ENCODE data around the gene EFCAB8.
"Not testable (repeated sequence)": the region's sequence is repeated elsewhere in the genome, so short reads cannot be mapped to it uniquely, and the experiment has no call there.

The EFCAB8 gene

DNA sequence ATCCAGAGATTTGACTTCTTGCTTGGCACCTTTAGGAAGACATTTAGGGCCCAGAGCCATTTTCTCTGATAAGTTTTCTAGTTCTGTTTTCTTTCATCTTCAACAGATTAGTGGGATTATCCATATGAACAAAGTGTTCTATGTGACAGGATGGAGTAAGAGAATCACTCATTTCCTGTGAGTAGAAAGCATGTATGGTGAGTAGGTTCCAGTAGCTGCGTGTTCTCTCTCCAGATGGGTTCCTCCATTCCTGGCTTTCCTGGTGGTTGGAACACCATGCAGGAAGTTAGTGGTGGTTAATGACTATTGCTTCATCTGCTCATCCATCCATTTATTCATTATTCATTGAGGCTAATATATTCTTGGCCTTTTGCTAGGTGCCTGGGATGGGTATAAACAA, 54.0 kb downstream of the EFCAB8 start:
- DNase-seq (ENCODE audit: low spot score), result no peak

DNA sequence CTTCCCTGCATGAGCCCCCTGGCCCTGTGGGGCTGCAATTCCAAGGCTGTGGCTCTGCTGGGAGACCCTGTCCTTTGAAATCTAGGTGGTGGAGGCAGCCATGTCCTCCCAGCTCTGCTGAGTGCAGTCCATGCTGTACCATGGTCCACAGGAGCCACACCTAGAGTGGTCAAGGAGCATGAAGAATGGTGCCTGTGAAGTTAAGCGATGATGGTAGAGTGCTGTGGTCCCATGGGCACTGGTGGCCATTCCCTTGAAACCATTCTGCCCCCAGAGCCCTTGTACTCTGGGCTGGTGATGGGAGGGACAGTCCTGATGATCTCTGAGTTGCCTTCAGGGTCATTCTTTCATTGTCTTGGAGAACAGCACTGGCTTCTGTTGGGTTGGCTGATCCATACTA, 55.3 kb downstream of the EFCAB8 start:
- no peak for DNase-seq (ENCODE audit: low spot score)

DNA sequence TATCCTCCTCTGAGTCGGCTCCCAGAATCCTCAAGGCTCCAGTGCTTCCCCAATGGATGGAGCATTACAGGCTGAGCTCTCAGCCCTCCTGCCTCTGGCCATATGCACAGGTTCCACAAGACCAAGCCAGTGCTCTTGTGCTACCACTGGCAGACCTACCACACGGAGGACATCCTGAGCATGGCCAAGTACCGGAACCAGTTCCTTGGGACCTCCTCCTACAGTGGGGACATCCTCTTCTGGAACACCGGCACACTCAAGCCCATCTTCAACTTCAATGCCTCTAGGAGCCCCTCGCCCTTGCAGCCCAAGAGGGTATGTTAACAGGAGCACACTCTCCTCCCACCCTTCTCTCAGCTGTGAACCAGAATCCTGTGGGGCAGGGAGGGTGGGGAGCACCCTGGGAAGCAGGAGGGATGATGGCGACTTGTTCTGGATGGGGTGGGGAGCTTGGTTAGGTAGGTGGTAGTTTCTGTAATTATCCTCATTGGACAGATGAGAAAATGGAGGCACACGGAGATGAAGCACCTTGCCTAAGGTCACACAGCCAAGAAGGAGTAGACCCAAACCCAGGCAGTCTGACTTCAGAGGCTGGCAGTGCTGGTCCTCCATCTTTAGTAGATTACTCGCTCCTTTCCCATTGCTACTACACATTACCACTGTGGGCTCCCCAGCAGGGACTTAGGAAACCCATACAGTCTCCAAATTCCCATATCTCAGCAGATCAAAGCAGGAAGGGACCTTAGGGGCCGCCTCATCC, 58.6 kb downstream of the EFCAB8 start:
- DNase-seq (ENCODE audit: low spot score), result no peak

DNA sequence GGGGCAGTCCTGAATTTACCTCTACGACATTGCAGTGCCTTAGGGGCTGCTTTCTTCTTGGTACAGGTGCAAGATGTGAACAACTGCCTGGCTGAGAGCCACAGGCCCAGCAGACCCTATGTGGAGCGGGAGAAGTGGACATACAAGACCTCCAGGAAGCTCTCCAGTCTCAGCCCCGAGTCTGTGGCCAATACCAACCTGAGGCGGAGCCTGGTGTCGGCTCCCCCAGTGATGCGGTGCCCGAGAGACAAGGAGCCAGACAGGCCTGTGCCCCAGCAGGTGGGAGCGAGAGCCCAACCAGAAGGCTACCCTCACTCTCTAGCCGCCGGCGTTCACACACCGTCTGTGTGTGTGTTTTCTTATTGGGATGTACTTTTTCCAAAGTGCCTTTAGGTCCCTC, 59.6 kb downstream of the EFCAB8 start:
- DNase-seq (ENCODE audit: low spot score), result no peak

DNA sequence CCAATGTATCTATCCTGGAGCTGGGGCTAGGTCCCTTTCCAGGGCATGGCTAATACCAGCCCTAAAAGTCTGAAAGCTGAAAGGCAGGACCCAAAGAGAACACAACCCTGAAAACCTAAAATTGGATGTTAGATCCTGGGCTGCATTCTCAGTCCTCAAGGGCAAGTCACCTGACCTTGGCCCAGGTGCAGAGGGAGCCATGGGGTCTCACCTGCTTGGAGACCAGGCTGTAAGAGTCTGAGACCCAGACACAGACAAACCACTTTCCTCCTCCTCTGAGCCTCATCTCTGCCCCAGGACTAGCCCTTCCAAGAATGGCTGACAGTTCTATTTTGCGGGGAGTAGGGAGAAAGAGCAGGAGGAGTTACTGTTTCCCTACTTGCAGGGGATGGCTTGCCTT, 60.0 kb downstream of the EFCAB8 start:
- no peak for DNase-seq (ENCODE audit: low spot score)

DNA sequence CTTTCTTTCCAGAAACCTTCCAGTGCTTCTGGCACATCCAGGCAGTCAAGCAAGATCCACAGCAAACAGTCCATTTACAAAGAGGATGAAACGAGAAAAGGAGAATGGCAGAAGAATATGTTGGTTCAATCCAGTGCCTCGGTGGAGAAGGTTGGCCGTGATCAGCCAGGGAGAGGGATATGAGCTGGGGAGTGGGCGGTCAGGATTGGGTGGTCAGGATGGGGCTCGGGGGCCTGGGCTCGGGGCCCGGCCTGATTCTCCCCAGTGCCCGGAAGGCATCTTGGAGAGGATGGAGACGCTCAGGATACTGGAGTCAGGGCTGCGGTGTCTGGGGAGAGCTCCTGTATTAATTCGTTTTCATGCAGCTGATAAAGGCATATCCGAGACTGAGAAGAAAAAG, 61.3 kb downstream of the EFCAB8 start:
- no peak for DNase-seq (ENCODE audit: low spot score)

DNA sequence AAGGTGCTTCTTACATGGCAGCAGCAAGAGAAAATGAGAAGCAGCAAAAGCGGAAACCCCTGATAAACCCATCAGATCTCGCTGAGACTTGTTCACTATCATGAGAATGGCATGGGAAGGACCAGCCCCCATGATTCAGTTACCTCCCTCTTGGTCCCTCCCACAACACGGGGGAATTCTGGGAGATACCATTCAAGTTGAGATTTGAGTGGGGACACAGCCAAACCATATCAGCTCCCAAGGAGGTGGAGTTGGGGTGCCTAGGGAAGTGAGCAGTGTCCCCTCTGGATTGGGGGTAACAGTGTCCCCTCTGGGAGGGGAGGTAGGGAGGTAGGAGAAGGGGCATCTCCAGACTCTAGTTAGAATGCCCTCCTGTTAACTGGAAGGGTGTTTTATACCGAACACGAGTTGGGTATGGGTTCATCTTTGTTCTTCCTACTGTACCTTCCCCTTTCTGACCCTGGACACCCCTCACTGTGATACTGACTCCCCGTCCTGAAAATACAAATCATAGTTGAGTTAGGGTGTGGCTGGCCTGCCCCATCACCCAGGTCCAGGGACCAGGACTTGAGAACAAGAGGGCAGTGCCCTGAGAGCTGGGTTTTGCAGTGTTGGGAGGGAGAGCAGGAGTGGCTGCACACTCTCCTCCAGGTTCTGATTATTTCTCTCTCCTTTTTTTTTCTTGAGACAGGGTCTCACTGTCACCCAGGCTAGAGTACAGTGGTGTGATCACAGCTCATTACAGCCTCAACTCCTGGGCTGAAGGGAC, 62.0 kb downstream of the EFCAB8 start:
- DNase-seq (ENCODE audit: low spot score), result no peak

DNA sequence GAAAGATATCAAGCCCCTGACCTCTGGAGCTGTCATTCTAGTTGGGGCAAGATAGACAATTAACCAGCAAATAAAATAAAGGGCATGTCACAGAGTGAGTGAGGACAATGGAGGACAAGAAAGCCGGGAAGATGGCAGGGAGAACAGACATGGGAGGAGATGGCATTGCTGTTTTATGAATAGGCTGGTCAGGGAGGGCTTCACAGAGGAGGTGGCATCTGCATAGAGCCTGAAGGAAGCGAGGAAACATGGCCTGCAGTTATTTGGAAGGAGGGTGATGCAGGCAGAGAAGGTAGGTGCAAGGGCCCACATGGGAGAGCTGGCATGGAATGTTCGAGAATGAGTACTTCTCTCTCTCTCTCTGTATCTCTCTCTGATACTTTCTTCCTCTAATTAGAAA, 63.7 kb downstream of the EFCAB8 start:
- DNase-seq (ENCODE audit: low spot score), result no peak

DNA sequence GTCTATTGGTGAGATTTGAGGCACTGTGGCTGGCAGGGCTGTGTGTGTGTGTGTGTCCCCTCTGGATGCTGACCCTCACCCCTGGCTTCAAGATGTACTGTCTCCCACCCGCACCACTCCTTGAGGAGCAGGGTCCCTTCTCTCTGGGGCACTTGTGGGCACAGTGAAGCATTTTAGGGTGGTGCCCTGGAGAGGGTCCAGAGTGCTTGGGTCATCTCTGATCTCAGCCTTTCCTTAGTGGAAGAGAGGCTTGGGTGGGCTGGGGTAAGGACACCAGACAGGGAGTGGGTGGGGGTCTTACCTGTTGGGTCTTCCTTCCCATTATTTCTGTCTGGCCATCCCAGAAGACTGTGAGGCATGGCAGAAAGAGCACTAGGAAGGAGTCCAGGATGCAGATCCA, 66.1 kb downstream of the EFCAB8 start:
- no peak for DNase-seq (ENCODE audit: low spot score)

DNA sequence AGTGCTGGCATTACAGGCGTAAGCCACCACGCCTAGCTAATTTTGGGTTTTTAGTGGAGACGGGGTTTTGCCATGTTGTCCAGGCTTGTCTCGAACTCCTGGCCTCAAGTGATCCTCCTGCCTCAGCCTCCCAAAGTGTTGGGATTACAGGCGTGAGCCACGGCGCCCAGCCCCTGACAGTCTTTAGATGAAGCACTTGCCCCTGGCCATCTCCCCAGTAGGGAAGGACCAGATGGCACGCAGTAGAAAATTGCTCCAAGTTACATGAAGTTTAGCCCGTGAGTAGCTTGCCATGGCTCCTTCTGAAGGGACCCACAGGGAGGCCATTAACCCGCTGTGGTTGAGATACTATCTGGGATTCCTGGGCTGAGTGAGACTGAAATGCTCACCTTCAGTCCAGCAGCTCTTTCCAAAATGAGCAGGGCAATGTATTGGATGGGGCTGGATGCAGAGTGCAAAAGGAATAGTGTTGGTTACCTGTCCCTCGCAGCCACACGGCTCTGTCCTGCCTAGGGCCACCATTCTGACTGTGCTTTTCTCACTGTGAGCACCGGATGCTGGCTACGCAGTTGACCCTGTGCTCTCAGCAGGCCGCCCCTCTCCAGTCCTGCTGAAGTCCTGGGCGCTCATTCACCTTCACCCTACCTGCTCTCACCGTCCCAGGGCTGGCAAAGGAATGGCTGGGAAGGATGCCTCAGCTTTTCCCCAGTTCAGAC, 66.9 kb downstream of the EFCAB8 start:
- no peak for DNase-seq (ENCODE audit: low spot score)

DNA sequence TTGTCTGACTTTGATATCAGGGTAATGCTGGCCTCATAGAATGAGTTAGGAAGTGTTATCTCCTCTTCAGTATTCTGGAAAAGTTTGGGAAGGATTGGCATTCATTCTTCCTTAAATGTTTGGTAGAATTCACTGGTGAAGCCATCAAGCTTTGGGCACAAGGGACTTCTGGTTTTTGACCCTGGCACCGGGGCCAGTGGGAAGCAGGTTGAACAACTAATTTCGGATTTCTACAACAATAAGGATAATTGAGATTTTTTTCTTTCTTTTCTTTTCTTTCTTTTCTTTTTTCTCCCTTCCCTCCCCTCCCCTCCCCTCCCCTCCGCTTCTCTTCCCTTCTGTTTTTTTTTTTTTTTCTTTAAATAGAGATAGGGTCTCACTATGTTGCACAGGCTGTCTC, 70.4 kb downstream of the EFCAB8 start:
- DNase-seq (ENCODE audit: low spot score), result no peak

DNA sequence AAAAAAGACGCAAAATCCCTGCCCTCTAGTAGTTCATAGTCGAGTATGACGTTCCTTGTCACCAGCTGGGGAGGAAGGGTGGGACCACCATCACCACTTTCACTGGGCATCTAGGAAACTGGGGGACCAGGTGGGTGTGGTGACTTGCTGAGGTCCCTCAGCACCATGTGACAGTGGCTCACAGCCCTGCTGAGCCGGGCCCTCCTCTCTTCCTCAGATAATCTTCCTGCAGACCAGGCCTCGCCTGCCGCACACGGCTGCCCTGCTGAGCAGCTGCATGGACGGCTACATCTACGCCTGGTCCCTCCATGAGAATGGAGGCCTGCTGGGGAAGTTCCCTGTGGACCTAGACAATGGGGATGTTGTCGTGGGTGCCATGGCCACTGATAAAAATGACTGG, 71.5 kb downstream of the EFCAB8 start:
- DNase-seq (ENCODE audit: low spot score), result no peak

DNA sequence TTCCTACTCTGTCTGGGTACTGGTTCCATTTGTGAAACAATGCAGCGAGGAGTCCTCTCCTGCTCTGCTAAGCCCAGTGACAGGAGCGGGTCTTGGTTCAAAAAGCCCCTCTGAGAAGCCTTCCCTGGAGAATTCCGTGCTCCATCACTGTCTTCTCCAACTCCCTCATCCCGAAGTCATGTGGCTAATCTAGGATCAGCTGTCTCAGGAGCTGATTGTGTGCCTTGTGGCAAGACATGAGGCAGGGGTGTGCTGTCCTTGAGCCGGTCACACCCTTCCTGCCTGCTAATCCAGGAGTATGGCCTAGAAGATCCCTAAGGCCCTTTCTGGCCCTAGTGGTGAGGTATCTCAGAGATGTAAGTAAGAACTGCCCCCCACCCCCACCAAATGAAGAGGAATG, 72.0 kb downstream of the EFCAB8 start:
- DNase-seq (ENCODE audit: low spot score), result no peak

DNA sequence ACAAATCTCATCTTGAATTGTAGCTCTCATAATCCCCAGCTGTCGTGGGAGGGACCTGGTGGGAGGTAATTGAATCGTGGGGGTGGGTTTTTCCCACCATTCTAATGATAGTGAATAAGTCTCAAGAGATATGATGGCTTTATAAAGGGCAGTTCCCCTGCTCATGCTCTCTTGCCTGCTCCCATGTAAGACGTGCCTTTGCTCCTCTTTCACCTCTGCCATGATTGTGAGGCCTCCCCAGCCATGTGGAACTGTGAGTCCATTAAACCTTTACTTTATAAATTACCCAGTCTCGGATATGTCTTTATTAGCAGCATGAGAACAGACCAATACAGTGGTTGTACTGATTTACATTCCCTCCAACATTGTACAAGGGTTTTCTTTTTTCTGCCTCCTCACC, 75.9 kb downstream of the EFCAB8 start:
- no peak for DNase-seq (ENCODE audit: low spot score)

DNA sequence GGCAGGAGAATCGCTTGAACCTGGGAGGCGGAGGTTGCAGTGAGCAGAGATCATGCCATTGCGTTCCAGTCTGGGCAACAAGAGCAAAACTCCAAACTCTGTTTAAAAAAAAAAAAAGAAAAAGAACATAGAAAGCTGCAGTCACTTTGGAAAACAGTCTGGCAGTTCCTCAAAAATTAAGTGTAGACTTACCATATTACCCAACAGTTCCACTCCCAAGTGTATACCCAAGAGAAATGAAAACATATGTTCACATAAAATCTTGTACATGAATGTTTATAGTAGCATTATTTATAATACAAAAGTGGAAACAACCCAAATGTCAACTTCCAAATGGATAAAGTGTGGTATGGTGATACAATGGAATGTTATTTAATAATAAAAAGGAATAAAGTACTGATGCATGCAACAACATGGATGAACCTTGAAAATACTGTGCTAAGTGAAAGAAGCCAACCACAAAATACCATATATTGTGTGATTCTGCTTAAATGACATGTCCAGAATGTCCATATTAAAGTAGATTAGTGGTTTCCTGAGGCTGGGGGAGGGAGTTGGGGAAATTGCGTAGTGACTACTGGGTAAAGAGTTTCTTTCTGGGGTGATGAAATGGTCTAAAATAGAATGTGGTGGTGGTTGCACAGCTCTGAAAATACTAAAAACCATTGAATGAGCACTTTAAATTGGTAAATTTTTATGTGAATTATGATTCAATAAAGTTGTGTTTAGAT, 82.6 kb downstream of the EFCAB8 start:
- DNase-seq (ENCODE audit: low spot score), result no peak

DNA sequence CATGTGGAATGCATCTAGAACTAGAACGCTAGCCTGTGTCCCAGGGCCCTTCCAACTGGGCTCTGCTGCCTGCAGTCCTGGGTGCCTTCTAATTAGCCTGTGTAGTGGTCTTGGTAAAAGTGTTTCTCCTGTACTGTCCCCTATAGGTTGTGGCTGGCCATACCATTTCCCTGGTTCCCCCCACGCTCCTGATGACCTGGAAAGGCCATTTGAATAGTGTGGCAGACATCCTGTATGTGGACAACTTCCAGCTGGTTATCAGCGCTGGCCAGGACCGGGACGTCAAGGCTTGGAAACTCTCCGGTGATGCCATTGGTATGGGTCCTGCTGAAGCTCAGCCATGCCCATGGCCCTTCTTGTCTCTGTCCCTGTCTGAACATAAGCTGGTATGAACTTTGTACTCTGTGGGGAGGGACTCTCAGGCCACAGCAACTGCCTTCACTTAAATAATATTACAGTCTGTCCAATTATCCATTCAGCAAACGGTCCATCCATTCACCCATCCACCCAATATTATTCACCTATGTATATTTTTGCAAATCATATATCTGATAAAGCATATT, 84.8 kb downstream of the EFCAB8 start:
- no peak for DNase-seq (ENCODE audit: low spot score)

DNA sequence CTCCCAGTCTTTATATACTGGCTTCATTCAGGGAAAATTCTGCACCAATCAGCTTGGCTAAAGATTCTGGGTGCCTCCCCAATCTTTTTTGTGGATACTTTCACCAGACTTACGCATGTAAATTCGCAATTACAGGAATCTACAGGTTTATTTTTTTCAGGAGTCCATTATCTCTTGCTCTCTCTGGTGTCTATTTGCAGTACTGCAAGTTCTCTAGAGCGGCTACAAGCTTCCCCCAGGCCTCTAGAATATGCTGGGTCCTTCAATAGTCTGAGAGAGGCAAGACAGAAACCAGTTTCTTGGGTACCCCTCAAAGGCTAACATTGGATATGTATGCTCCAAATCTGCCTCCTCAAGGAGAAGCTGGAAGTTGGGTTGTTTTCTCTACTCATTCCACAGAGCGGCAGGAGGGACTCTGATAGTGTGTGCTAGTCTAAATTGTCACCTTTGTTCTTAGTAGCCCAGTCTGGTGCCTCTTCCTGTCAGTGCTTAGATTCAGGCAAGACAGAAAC, 87.0 kb downstream of the EFCAB8 start:
- DNase-seq (ENCODE audit: low spot score), result peak; percentile 42

DNA sequence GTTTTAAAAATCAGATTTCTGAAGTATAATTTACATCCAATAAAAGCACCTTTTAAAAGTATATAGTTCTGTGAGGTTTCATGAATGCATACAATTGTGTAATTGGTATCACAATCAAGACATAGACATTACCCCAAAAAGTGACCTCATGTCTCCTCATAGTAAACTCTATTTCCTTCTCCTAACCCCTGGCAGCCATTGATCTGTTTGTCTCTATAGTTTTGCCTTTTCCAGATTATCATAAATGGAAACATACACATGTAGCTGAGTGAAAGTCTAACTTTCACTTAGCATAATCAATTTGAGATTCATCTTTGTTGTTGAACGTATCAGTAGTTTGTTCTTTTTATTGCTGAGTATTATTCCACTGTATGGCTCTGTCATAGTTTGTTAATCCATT, 87.9 kb downstream of the EFCAB8 start:
- DNase-seq (ENCODE audit: low spot score), result no peak

DNA sequence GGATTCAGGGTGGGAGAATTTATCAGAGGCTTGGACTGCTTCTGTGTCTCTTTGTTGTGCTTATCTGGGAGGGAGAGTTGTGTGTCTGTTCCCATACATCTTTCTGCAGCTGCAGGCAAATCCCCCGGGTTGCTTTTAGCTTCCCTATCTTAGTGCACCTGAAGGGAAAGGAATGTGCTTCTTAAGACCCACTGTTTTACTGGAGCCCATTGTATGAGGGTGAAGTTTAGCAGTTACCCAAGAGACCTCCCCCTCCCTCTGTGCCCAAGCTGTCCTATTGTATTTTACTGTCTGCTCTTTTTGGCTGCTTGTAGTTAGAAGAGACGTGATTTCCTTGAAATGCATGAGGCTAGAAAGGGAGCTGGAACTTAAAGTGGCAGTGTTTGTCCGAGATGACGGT, 91.8 kb downstream of the EFCAB8 start:
- not testable (repeated sequence) for DNase-seq (ENCODE audit: low spot score)

DNA sequence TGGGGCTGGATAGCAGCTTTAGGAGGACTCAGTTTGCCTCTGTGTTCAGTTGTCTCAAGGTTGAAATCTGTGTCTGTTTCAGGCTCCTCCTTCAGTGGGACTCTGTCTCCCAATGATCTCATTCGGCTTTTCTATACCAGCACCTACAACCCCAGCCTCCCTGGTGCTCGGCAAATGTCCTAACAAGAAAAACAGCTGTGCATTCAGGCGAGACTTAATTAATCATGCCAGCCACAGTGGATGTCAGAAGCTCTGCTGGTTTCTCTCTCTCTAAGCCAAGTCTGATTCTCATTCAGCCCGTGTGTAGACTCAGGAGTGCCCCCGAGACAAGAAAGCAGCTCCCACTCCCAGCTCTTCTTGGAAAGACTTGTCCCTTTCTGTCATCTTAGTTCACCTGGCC, 98.7 kb downstream of the EFCAB8 start:
- DNase-seq (ENCODE audit: low spot score), result no peak

DNA sequence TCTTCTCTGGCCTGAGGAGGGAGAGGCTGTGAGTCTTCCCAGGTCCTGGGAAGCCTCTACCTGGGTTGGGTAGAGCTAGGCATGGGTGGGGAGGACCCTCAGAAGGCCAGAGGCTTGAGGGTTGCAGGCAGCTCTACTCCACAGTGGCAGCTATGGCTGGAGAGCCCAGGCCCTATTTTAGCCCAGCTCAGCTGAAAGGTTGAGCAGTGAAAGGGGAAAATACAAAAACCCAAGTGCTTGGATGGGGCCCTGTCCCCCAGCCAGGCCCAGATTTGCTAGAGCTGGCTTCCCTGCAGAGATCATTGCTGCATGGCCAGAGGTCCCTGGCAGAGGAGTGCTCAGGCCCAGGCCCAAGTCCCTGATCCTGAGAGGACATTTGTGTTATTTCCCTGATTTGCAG, 99.9 kb downstream of the EFCAB8 start:
- DNase-seq (ENCODE audit: low spot score), result no peak
